Activated effector memory CD4-positive, alpha-beta T cell treated with anti-CD3 and anti-CD28 coated beads, Interleukin-2, amount 50 U/mL, for 16 hours (primary cell): ENCODE data around the gene USP46.

Experiments
- DNase-seq: peaks from one replicate; pipeline ENCODE4 v3.0.0-alpha.2; 2020

The USP46 gene

DNA sequence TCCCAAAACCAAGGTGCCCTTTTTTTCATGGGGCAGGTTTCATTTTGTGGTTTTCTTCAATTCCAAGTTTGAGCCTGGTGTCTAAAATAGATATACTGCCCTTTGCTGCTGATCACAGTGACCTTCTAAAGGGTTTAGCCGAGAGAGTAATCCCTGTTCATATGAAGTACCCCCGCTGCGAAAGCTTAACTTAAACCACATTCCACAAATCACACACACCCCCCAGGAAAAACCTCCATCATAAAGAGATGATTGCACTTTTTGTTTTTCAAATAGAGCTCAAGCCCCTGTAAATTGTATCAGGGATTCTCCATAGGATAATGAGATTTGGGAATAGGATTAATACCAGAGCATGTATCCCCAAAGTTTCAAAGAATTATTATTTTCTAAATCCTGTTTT lies 90.8 kb downstream of the USP46 start:
- DNase-seq, result no peak

DNA sequence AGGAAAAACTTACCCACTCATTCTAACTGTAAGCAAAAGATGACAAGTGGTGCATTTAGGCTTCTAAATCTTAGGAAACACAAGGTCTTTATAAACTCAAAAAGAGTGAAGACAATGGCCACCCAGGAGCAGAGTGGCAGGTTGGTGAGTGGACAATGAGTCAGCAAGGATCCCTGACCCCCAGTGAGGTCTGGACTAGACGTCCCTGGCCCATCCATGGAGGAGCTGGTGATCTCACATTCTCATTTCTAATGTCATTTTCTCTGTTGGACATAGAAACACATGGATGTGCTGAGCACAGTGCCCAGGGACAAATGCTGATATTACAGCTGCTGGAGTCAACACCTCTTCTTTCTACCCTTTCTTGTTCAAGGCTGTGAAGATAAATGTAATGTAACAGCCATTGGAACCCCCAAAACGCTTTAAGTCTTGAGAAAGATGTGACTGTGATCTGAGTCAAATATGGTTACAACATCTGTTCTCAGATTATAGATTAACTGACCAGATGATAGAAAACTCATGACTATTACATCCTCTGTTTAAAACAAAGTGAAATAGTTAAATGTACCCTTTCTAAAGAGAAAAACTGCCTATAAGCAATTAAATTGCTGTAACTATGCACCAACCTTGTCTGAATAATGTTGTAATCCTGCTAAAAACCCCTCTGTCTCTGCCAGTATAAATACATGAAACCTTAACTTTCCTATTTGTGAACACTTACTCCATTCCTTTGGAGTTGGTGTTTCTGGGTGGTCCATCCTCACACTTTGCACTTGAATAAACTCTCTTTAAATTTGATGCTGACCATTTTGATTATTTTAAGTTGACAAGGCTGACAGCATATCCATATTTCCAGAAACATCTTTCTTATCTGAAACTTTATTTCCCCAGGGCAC lies 92.7 kb downstream of the USP46 start:
- DNase-seq, result no peak

DNA sequence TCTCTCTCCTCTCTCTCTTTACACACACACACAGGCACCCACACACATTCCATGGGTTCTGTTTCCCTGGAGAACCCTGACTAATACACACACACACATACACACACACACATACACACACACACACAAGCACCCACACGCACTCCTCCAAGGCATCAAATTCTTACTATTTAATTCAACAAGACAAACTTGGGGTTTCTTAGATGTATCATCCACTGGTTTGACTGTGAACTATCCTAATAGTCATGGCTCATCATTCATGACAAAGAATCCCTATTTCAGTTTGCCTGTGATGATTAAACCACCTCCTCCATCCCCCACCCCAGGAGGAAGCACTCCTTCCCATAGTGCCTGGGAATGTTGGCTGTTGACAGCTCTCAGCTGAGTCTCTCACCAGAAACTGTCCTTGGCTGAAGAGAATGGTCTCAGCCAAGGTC lies 98.2 kb downstream of the USP46 start:
- no peak for DNase-seq

DNA sequence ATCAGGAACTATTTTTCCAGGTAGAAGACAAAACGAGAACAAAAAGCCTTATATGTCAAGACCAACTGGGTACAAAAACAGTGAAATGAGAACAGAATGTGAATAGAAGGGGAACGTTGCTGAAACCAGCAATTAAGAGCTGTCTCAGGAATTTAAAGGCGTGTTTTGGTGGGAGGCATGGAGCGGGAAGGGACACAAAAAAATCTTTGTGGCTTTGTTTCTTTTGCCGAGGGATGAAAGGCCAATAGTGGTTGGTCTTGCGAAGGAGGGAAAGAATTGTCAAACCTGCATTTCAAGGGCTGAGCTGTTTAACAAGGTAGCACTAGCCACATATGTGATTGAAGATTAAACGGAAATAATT lies 103.8 kb downstream of the USP46 start:
- no peak for DNase-seq

DNA sequence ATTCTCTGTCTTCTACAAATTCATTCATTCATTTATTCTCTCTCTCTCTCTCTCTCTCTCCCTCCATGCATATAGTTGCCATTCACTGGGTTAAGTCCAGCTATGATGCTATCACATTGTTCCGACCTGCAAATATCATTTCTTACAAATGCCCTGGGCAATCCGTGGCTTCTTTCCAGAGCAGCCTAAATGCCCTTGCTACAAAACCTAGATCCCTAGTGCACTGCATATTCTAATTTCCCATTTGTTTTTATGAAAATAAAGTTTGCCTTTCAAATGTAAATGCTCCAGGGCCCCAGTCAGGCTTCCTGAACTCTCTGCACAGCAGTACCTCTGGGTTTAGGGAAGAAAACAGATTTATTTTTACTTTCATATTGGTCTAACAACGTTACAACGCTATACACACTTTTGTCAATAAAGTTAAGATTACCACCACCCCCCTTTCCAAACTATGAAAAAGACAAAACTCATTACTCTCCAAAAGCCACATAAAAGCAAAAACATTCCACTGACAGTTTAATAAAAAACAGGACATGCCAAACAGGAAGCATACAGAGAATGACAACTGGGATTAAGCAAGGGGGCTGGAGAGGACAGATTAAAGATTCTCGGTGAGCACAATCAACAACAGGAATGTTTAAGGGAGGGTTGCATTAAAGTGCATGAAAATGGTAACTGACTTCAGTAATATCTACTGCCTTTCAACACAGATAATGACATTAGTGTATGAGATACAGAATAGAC lies 104.3 kb downstream of the USP46 start:
- no peak for DNase-seq

DNA sequence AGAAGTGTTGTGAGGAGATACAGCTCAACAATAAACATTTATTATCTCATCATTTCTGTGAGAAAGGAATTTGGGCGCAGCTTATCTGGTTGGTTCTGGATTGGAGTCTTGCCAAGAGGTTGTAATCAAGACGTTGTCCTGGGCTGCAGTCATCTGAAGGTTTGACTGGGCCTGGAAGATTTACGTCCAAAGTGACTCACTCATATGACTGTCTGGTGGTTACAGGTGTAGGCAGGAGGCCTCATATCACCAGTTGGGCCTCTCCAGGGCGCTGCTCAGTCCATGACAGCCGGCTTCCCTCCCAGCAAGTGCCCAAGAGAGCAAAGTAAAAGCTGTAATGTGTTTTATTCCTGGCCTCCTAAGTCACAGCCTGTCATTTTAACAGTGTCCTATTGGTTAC lies 106.3 kb downstream of the USP46 start:
- no peak for DNase-seq

DNA sequence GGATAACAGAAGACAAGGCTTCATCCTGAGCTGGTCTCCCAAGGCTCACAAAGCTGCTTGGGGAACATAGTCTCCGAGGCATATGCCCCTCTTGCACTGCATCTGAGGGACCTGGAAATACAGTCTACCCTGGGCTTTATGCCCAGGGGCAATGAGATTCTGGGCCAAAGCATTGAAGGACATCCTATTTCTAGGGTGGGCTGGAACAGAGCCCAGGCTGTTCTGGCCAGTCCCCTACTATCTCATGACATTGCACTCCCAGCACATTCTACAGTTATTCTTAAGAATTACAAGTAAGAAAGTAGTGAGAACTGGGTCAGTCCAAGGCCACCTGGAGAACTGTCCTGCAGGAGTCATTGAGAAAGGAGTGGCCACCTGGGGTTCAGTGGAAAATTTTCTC lies 107.6 kb downstream of the USP46 start:
- DNase-seq, result no peak

DNA sequence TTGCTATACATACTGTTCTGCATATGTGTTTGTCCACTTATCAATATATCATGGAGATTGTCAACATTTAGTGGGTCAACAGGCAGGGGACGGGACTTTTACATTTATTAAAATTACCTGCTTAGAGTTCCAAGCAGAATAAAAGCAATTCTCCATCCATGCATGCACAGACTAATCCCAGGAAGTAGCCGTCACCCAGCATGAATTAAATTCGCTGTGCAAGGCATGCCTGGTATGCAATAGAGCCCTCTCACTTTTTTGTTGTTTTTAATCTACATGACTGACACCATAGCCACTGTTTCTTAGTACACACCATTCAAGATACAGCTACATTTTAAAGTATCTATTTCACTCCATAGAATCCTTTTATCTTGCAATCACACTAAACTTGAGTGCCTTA lies 108.9 kb downstream of the USP46 start:
- DNase-seq, result no peak

DNA sequence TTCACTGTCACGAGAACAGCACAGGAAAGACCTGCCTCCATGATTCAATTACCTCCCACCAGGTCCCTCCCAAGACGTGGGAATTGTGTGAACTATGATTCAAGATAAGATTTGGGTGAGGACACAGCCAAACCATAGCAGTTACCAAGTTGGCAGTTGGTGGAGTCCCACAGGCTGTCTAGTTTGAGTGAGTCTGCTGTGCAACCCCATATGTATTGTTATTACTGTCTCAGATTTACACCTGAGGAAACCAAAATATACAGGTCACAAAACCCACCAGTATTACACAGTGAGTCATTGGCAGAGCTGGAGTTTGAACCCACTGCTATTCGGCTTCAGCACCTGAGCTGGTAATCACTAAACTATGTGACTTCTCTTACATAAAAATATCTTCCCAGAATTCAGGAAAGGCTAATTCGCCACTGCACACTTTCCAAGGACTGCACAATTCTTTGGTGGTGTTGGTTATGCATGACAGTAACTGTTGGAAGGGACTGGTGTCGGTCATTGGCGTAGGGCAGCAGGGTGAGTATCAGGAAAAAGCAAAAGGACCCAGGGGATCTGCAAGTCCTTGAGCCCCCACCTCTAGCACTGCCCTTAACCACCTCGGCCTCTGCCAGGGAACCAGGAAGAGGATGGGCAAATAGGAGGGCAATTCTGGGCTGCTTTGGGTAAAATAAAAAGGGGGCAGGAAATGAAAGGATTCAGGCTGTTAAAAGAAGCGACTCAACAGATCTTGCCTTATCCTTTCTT lies 110.1 kb downstream of the USP46 start:
- DNase-seq, result no peak

DNA sequence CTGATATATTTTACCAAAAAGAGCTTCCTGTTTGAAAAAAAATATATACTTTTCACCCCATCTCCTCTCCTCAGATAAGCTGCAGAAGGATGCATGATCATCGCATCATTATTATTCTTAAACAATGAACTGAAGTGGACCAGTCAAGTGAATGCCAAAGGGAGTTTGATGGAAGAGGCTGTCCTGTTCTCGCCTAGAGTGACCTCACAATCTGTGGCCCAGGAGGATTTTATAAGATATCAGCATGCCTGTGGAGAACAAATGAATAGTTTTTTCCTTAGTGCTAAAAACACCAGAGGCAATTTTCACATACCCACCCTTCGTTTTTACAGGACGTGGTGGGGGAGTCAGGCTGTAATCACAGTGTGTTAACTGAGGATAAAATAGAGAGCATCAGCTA lies 112.7 kb downstream of the USP46 start:
- no peak for DNase-seq

DNA sequence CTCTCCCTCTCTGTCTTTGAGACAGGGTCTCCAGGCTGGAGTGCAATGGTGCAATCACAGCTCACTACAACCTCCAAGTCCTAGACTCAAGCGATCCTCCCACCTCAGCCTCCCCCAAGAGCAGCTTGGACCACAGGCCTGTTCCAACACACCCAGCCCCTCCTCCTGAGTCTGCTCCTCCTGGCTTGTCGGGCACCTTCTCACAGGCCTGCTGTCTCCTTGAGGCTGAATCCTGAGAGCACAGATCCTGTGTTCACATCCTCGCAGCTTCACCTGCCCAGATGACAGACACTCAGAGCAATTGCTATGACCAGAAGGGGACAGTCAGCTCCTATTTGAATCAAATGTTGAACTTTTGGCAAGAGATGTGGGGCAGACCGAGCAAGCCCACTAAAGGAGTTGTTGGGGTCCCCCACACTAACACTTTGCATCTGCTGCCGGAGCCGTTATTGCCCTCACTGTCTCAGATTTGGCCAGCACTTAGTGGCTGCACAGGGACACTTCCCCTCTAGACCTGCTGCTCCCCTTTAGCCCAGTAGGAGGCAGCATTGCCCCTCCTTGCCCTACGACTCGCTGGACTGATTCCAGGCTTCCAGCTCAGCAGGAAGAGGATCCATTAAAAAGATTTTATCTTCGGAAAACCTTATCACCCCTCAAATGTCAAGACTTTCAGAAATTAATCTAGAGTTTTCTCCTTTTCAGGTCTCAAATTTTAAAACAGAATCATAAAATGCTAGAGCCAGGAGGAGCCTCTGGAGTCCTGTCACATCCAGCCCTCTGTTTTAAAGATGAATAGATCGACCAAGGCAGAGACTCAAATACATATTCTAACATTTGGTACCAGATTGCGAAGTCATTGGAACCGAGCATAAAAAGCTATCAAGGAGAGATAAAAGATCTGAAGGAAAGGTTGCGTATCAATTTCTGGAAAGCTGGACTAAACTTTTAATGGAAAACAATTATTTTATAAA lies 113.7 kb downstream of the USP46 start:
- DNase-seq, result peak; percentile 82
